C4-2B (cell line): ENCODE results near the gene HPD.

ENCODE experiments used
- ZFX ChIP-seq: fragments of 450-650 bp; IDR thresholded peaks from 2 replicates; pipeline ENCODE4 v1.6.1; 2017
- TF ChIP-seq, protein P1 (sequence below): fragments of 450-650 bp; conservative IDR thresholded peaks from 2 replicates; pipeline ENCODE4 v1.5.1; 2017; ENCODE audit warnings: mild to moderate bottlenecking

DNA sequence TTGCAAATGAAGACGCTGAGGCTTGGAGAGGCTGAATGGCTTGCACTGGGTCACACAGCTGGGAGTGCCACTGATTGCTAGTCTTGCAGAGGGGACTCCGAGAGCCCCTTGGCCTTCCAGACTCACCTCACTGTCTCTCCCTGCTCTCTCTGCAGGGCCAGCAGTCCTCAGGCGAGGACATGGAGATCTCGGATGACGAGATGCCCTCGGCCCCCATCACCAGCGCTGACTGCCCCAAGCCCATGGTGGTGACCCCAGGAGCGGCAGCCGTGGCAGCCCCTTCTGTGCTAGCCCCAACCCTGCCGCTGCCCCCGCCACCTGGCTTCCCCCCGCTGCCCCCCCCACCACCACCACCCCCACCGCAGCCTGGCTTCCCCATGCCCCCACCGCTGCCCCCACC is 44.7 kb downstream of the HPD start:
- TF ChIP-seq, protein P1, sequence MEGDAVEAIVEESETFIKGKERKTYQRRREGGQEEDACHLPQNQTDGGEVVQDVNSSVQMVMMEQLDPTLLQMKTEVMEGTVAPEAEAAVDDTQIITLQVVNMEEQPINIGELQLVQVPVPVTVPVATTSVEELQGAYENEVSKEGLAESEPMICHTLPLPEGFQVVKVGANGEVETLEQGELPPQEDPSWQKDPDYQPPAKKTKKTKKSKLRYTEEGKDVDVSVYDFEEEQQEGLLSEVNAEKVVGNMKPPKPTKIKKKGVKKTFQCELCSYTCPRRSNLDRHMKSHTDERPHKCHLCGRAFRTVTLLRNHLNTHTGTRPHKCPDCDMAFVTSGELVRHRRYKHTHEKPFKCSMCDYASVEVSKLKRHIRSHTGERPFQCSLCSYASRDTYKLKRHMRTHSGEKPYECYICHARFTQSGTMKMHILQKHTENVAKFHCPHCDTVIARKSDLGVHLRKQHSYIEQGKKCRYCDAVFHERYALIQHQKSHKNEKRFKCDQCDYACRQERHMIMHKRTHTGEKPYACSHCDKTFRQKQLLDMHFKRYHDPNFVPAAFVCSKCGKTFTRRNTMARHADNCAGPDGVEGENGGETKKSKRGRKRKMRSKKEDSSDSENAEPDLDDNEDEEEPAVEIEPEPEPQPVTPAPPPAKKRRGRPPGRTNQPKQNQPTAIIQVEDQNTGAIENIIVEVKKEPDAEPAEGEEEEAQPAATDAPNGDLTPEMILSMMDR: no peak
- TF ChIP-seq ZFX: no peak
